Sigmoid colon (tissue), 7 donors: ENCODE measurements around the gene SEZ6L2. TPM values are rescaled to one million over a fixed set of nuclear protein-coding genes. Genes with fewer than 3 reads are reported as not detected.
A peak's percentile ranks its signal among the peaks of the same experiment; 100 is the strongest.

Experiments used
- DNase-seq: peaks from one replicate; pipeline ENCODE4 v3.0.0-alpha.2; 2019
- H3K27ac ChIP-seq, 4 donors: fragments of 200-600 bp; sonication (generic); one replicate each; pipeline ENCODE4 v1.5.1; 2016 to 2019; ENCODE audit warnings: mild to moderate bottlenecking in 1 of 4
- H3K27me3 ChIP-seq, 3 donors: fragments of 200-600 bp; sonication (generic); one replicate each; pipeline ENCODE4 v1.5.1; 2019; ENCODE audit warnings: mild to moderate bottlenecking in 1 of 3
- H3K36me3 ChIP-seq, 4 donors: fragments of 200-600 bp; sonication (generic); one replicate each; pipeline ENCODE4 v1.5.1; 2016 to 2019
- H3K4me1 ChIP-seq, 4 donors: fragments of 200-600 bp; sonication (generic); one replicate each; pipeline ENCODE4 v1.5.1; 2017 to 2019
- H3K4me3 ChIP-seq, 4 donors: fragments of 200-600 bp; sonication (generic); one replicate each; pipeline ENCODE4 v1.5.1; 2017 to 2019; ENCODE audit warnings: mild to moderate bottlenecking in 2 of 4, moderate library complexity in 1 of 4
- H3K9me3 ChIP-seq, 4 donors: fragments of 200-600 bp in 3 of 4; sonication (generic) in 3 of 4; one replicate each; pipeline versions ENCODE4 v1.5.1 to v1.6.1; 2013 to 2019
- CTCF ChIP-seq, 4 experiments: fragments of 450-650 bp in 3 of 4; fragments of 200-600 bp in 1 of 4; IDR thresholded peaks; one replicate each; pipeline ENCODE4 v1.5.1; 2016 to 2019; ENCODE audit warnings: antibody characterized with exemption in 4 of 4, mild to moderate bottlenecking in 3 of 4, moderate library complexity in 2 of 4
- EP300 ChIP-seq, 4 donors: sonication (generic); formaldehyde crosslinking; IDR thresholded peaks; one replicate each; pipeline ENCODE4 v1.6.1; 2017; ENCODE audit warnings: antibody characterized with exemption in 4 of 4
- POLR2A ChIP-seq, 2 donors: fragments of 450-650 bp; IDR thresholded peaks; one replicate each; pipeline ENCODE4 v1.6.1; 2016; ENCODE audit warnings: antibody characterized with exemption in 2 of 2, mild to moderate bottlenecking in 2 of 2, moderate library complexity in 2 of 2
- POLR2AphosphoS5 ChIP-seq, 4 donors: sonication (generic); formaldehyde crosslinking; IDR thresholded peaks; one replicate each; pipeline ENCODE4 v1.6.1; 2017; ENCODE audit warnings: antibody characterized with exemption in 4 of 4
- WGBS, 2 donors: extraction: QIAGEN DNeasy Blood & Tissue Kit; methylation state at CpG; one replicate each; pipeline ENCODE4 v1.1.7; 2013; 5-methylcytosine and 5-hydroxymethylcytosine counted together
- intact Hi-C: fragments of 100-400 bp; cut with DNase I; formaldehyde crosslinking; loops from one replicate; pipeline ENCODE4 v1.15.1; 2023
- polyA plus RNA-seq, 3 donors: library from polyadenylated mRNA; stranded (reverse); fragments of 200-250 nt; gene quantifications; one replicate each; pipeline ENCODE4 v1.2.3, GENCODE V29; 2013
- total RNA-seq, 4 donors: library from RNA; depleted of rRNA; stranded (reverse); fragments of >200 nt; gene quantifications; one replicate each; pipeline ENCODE4 v1.1.0, GENCODE V29; 2016
- donor health status: healthy with polysubstance abuse.
- donor health status: Bipolar disorder and iron deficiency.
- donor health status: healthy.

SEZ6L2 gene
- total and polyA plus RNA-seq, 7 donors: 0.60 to 9.1 (median 1.6) TPM

- 88 to 90% methylated on average over 5 of the region's 5 CpGs for WGBS, 2 donors
- peaks cover 7 to 15% (median 9%) of the 10 kb centered on the region in 4 donors for H3K36me3 ChIP-seq
- intact Hi-C loops: loop anchor here (5.0 kb wide), 1 partner anchor 168 kb away; the partner anchor contains the start of gene C16orf92
- TF ChIP-seq EP300 (IDR thresholded peaks at IDR 0.05): no peak
- no peak for TF ChIP-seq CTCF (IDR thresholded peaks at IDR 0.05)
- no peak for TF ChIP-seq POLR2AphosphoS5 (IDR thresholded peaks at IDR 0.05)
- no peak for TF ChIP-seq POLR2A (IDR thresholded peaks at IDR 0.05)
- no peak overlapping the region for H3K4me3 ChIP-seq
- no peak overlapping the region for H3K27ac ChIP-seq
- H3K4me1 ChIP-seq: peaks cover 0 to 24% (median 7%) of the 10 kb centered on the region in 4 donors
- no peaks in the 10 kb centered on the region for H3K27me3 ChIP-seq
- no peaks in the 10 kb centered on the region for H3K9me3 ChIP-seq
- no peak for DNase-seq
These were observed 44.7 kb downstream of the SEZ6L2 start for GRCh38 chr16:29854520-29855100.

DNA sequence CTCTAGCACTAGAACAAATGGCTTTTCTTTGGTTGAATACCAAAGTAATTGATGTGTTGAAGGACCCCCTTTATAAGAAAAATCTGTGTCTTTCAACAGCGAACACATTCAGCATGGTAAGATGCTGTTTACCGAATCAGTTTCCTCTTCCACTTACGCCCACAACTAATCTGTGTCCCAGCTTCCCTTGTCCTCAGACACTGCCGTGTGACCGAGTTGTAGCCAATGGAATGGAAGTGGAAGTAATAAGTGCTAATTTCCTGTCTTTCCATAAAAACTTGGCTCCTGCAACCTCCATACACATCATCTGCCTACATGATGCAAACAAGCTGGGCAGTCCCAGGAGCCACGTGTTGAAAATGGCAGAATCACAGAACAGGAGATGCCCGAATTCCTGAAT lies 46.7 kb downstream of the SEZ6L2 start:
- H3K9me3 ChIP-seq: no peaks in the 10 kb centered on the region
- no peaks in the 10 kb centered on the region for H3K27me3 ChIP-seq
- WGBS, 2 donors: 54 to 66% methylated on average over 7 of the region's 7 CpGs
- H3K4me3 ChIP-seq: no peak overlapping the region
- H3K4me1 ChIP-seq: peaks cover 0 to 30% (median 8%) of the 10 kb centered on the region in 4 donors
- peak overlapping the region; percentile 15 to 47 (median 26) for H3K27ac ChIP-seq
- H3K36me3 ChIP-seq: peaks cover 2 to 8% (median 3%) of the 10 kb centered on the region in 4 donors
- peak; percentile 76 for DNase-seq
- no peak for TF ChIP-seq POLR2A (IDR thresholded peaks at IDR 0.05)
- no peak for TF ChIP-seq CTCF (IDR thresholded peaks at IDR 0.05)
- TF ChIP-seq POLR2AphosphoS5 (IDR thresholded peaks at IDR 0.05): peak in 3 of 4 donors; percentile 51 to 59 (median 57)
- TF ChIP-seq EP300 (IDR thresholded peaks at IDR 0.05): no peak
- intact Hi-C loops: no loop called here

- H3K27ac ChIP-seq: no peak overlapping the region
- intact Hi-C loops: no loop called here
- no peak overlapping the region for H3K4me3 ChIP-seq
- no peak for TF ChIP-seq EP300 (IDR thresholded peaks at IDR 0.05)
- TF ChIP-seq CTCF (IDR thresholded peaks at IDR 0.05): no peak
- no peak for TF ChIP-seq POLR2AphosphoS5 (IDR thresholded peaks at IDR 0.05)
- TF ChIP-seq POLR2A (IDR thresholded peaks at IDR 0.05): no peak
- H3K9me3 ChIP-seq: no peaks in the 10 kb centered on the region
- H3K4me1 ChIP-seq: peaks cover 0 to 16% (median 1%) of the 10 kb centered on the region in 4 donors
- no peaks in the 10 kb centered on the region for H3K27me3 ChIP-seq
- 83 to 89% methylated on average over 3 of the region's 3 CpGs for WGBS, 2 donors
- no peak for DNase-seq
- peaks cover 6 to 24% (median 19%) of the 10 kb centered on the region in 4 donors for H3K36me3 ChIP-seq
These were observed 48.4 kb downstream of the SEZ6L2 start for GRCh38 chr16:29850998-29851397.

- WGBS, 2 donors: 81 to 89% methylated on average over 5 of the region's 5 CpGs
- no peak for DNase-seq
- Histone ChIP-seq H3K4me1 (peaks cover 0 to 16% (median 1%) of the 10 kb centered on the region in 4 donors), H3K27me3 (no peaks in the 10 kb centered on the region), H3K9me3 (no peaks in the 10 kb centered on the region), H3K36me3 (peaks cover 6 to 39% (median 25%) of the 10 kb centered on the region in 4 donors), H3K4me3 (no peak overlapping the region), H3K27ac (peak overlapping the region in 2 of 4 donors; percentile 9 to 29)
- intact Hi-C loops: loop anchor here (2.0 to 10.0 kb wide), 3 partner anchors 29 to 151 kb away; partner anchors contain the start of gene MVP
- no peak for TF ChIP-seq POLR2AphosphoS5 (IDR thresholded peaks at IDR 0.05)
- TF ChIP-seq EP300 (IDR thresholded peaks at IDR 0.05): no peak
- no peak for TF ChIP-seq POLR2A (IDR thresholded peaks at IDR 0.05)
- no peak for TF ChIP-seq CTCF (IDR thresholded peaks at IDR 0.05)
These were observed 49.8 kb downstream of the SEZ6L2 start for GRCh38 chr16:29849505-29849904.
